Ovary (tissue), 3 donors: ENCODE data around the gene TCEAL7.

ENCODE experiments used
- CTCF ChIP-seq, 3 donors: fragments of 450-650 bp in 2 of 3; fragments of 200-600 bp in 1 of 3; IDR thresholded peaks; one replicate each; pipeline versions ENCODE4 v1.5.1 to v1.8.0; 2016 to 2022; ENCODE audit warnings: antibody characterized with exemption in 3 of 3, mild to moderate bottlenecking in 1 of 3
- POLR2A ChIP-seq: fragments of 450-650 bp; IDR thresholded peaks from one replicate; pipeline ENCODE4 v1.6.1; 2017; ENCODE audit warnings: antibody characterized with exemption, mild to moderate bottlenecking, moderate library complexity
- donor health status: DM: no; HTN: no; CAD: no.

- TF ChIP-seq POLR2A: no peak
- TF ChIP-seq CTCF (IDR thresholded peaks at IDR 0.05): no peak
These were observed 36.9 kb upstream of the TCEAL7 start for GRCh38 chrX:103293118-103293517.
